Neuron (in vitro differentiated cells): ENCODE results near the gene TAB2.
A peak's percentile ranks its signal among the peaks of the same experiment; 100 is the strongest.

Experiments used
- H2AFZ ChIP-seq: one replicate; pipeline ENCODE4 v1.6.1; 2013; ENCODE audit warnings: low read depth, mild to moderate bottlenecking, inconsistent platforms, low read length, moderate library complexity
- H3K27me3 ChIP-seq: one replicate; pipeline ENCODE4 v1.6.1; 2013; ENCODE audit warnings: low read length; ENCODE audit not compliant: insufficient read depth
- H3K36me3 ChIP-seq: one replicate; pipeline ENCODE4 v1.6.1; 2013; ENCODE audit warnings: low read length; ENCODE audit not compliant: insufficient read depth
- H3K4me1 ChIP-seq: one replicate; pipeline ENCODE4 v1.6.1; 2013; ENCODE audit warnings: low read length; ENCODE audit not compliant: insufficient read depth
- H3K4me3 ChIP-seq: 2 replicates; pipeline ENCODE4 v1.5.1; 2013; ENCODE audit warnings: mild to moderate bottlenecking, low read length, moderate library complexity
- H3K9me3 ChIP-seq: one replicate; pipeline ENCODE4 v1.6.1; 2013; ENCODE audit warnings: low read length

TAB2 gene

DNA sequence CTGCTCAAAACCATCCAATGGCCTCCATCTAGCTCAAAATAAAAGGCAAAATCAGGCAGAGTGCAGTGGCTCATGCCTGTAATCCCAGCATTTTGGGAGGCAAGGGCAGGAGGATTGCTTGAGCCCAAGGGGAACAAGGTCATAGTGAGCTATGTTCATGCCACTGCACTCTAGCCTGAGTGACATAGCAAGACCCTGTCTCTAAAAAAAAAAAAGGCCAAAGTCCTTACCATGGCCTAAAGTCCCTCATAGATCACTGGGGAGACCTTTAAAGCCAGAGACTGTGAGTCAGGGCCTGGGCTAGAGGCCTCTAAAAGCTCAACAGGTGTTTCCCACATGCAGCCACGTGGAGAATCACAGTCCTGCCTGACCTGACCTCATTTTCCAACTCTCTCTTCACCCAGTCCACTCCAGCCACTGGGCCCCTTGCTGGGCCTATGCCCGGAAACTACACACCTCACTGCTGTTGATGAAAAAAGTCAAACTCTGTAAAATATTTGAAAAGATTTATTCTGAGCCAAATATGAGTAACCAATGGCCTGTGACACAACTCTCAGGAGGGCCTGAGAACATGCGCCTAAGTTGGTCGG, 28.2 kb upstream of the TAB2 start:
- H3K9me3 ChIP-seq, result no peaks in the 10 kb centered on the region
- no peaks in the 10 kb centered on the region for H3K36me3 ChIP-seq
- no peak overlapping the region for H3K4me3 ChIP-seq
- no peaks in the 10 kb centered on the region for H3K4me1 ChIP-seq
- H3K27me3 ChIP-seq, result no peaks in the 10 kb centered on the region
- no peak overlapping the region for H2AFZ ChIP-seq

GRCh38 chr6:149289966-149290365, 27.5 kb upstream of the TAB2 start:
- no peak overlapping the region for H3K4me3 ChIP-seq
- H3K36me3 ChIP-seq, result no peaks in the 10 kb centered on the region
- H3K4me1 ChIP-seq, result no peaks in the 10 kb centered on the region
- no peaks in the 10 kb centered on the region for H3K9me3 ChIP-seq
- no peaks in the 10 kb centered on the region for H3K27me3 ChIP-seq
- H2AFZ ChIP-seq, result no peak overlapping the region

DNA sequence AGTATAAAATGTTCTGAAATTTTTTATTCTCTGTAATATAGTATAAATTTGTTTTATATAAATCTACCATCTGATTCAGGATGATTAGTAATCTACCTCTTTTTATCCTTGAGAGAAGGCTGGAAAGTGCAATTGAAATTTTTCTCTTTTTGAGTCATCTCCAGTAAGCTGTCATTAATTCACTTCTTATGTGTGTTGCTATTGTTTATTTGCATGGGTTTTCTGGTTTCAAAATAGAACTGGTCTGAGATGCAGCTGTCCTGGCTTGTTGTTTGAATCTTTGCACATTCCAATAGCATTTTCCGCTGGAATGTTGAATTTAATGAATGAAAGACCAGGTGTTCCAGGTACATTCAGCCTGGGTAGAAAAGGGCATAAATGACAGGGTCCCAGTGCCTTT, 24.3 kb upstream of the TAB2 start:
- Histone ChIP-seq H3K36me3 (no peaks in the 10 kb centered on the region), H2AFZ (no peak overlapping the region), H3K4me3 (no peak overlapping the region), H3K27me3 (no peaks in the 10 kb centered on the region), H3K9me3 (no peaks in the 10 kb centered on the region), H3K4me1 (no peaks in the 10 kb centered on the region)

DNA sequence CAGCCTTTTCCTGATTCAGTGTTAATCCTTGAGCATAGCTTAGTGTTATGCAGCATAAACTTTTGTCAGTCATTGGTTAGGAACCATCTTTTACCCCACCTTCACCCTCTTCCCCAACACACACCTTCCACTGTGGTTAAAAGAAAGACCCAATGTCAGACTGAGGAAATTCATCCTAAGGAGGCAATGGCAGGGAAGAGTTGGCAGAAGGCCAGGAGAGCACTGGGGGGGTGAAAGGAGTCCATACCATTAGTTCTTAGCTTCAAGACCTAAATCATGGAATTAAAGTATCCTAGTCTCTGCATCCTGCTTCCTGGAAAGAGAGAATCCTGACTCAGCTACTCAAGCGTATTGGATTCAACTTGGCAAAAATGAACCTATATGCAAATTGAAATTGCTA, 16.9 kb upstream of the TAB2 start:
- no peak overlapping the region for H2AFZ ChIP-seq
- H3K9me3 ChIP-seq, result no peaks in the 10 kb centered on the region
- no peaks in the 10 kb centered on the region for H3K27me3 ChIP-seq
- no peaks in the 10 kb centered on the region for H3K36me3 ChIP-seq
- H3K4me1 ChIP-seq, result no peaks in the 10 kb centered on the region
- H3K4me3 ChIP-seq, result no peak overlapping the region

- H3K36me3 ChIP-seq, result no peaks in the 10 kb centered on the region
- no peak overlapping the region for H3K4me3 ChIP-seq
- H3K4me1 ChIP-seq, result peaks cover 6% of the 10 kb centered on the region
- no peaks in the 10 kb centered on the region for H3K9me3 ChIP-seq
- H2AFZ ChIP-seq, result no peak overlapping the region
- no peaks in the 10 kb centered on the region for H3K27me3 ChIP-seq
Observed at GRCh38 chr6:149302723-149303122, 14.8 kb upstream of the TAB2 start.

- Histone ChIP-seq H3K9me3 (no peaks in the 10 kb centered on the region), H3K4me1 (peaks cover 9% of the 10 kb centered on the region), H3K27me3 (no peaks in the 10 kb centered on the region), H2AFZ (no peak overlapping the region), H3K4me3 (no peak overlapping the region), H3K36me3 (no peaks in the 10 kb centered on the region)
Observed at GRCh38 chr6:149303468-149303867, 14.0 kb upstream of the TAB2 start.

GRCh38 chr6:149305372-149305771, 12.1 kb upstream of the TAB2 start:
- Histone ChIP-seq H3K4me3 (no peak overlapping the region), H3K9me3 (no peaks in the 10 kb centered on the region), H3K4me1 (peaks cover 9% of the 10 kb centered on the region), H3K36me3 (no peaks in the 10 kb centered on the region), H2AFZ (no peak overlapping the region), H3K27me3 (no peaks in the 10 kb centered on the region)

DNA sequence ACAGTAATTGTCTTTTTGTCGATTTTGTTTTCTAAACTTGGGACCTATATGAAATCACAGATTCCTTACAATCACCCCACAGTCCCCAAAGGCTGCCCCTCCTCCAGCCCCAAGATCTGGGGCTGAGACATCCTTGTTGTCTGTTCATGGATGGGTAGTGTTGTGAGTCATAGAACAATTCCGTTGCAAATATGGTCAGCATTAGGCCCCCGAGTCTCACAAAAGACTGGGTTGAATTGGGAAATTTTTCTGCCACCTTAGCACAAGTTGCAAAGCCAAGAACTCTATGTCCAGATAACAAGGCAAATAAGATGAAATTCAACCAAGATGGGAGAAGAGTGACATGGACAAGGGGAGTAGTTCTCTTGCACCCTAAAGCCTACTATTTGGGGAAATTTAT, 10.5 kb upstream of the TAB2 start:
- H3K4me1 ChIP-seq, result peaks cover 9% of the 10 kb centered on the region
- no peaks in the 10 kb centered on the region for H3K36me3 ChIP-seq
- H3K4me3 ChIP-seq, result no peak overlapping the region
- no peaks in the 10 kb centered on the region for H3K9me3 ChIP-seq
- no peak overlapping the region for H2AFZ ChIP-seq
- no peaks in the 10 kb centered on the region for H3K27me3 ChIP-seq

DNA sequence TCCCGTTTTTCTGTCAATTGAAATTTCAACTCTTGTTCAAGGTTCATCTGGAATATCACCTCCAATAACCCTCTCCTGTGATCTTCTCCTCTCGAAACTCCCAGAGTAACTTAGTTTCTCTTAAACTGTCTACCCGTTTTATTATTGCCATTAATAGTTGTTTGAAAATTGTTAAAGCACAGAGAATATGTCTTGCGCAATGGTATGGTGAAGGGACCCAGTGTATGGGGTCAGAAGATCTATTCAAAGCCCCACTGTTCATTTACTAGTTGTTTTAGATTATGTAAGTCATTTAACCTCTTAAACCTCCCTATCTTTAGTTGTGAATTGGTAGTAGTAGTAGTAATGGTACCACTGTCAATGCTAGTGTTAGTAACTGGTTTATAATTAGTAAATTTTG, 6.2 kb upstream of the TAB2 start:
- Histone ChIP-seq H3K4me3 (no peak overlapping the region), H2AFZ (no peak overlapping the region), H3K27me3 (no peaks in the 10 kb centered on the region), H3K36me3 (no peaks in the 10 kb centered on the region), H3K4me1 (peaks cover 19% of the 10 kb centered on the region), H3K9me3 (no peaks in the 10 kb centered on the region)

GRCh38 chr6:149311766-149312165, 5.7 kb upstream of the TAB2 start:
- H3K36me3 ChIP-seq, result no peaks in the 10 kb centered on the region
- H3K4me1 ChIP-seq, result peaks cover 19% of the 10 kb centered on the region
- no peak overlapping the region for H2AFZ ChIP-seq
- no peaks in the 10 kb centered on the region for H3K27me3 ChIP-seq
- no peaks in the 10 kb centered on the region for H3K9me3 ChIP-seq
- no peak overlapping the region for H3K4me3 ChIP-seq

DNA sequence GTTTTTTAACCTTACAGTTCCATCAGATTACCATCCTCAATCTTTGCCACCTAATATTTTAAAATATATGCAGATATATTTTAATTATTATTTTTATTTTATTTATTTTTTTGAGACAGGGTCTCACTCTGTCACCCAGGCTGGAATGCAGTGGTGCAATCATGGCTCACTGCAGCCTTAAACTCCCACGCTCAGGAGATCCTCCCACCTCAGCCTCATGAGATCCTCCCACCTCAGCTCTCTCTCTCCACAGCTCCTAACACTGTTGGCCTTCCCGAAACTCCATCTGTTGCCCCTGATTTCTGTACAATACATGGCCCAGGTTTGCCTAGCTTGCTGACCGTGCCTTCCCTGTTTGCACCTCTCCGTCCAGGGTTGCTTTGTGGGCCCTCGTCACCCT, 4.4 kb upstream of the TAB2 start:
- H3K4me1 ChIP-seq, result peaks cover 12% of the 10 kb centered on the region
- H3K36me3 ChIP-seq, result no peaks in the 10 kb centered on the region
- no peaks in the 10 kb centered on the region for H3K9me3 ChIP-seq
- H3K27me3 ChIP-seq, result no peaks in the 10 kb centered on the region
- no peak overlapping the region for H2AFZ ChIP-seq
- H3K4me3 ChIP-seq, result no peak overlapping the region

GRCh38 chr6:149313861-149314260, 3.7 kb upstream of the TAB2 start:
- Histone ChIP-seq H2AFZ (no peak overlapping the region), H3K4me1 (peaks cover 10% of the 10 kb centered on the region), H3K9me3 (no peaks in the 10 kb centered on the region), H3K27me3 (no peaks in the 10 kb centered on the region), H3K36me3 (no peaks in the 10 kb centered on the region), H3K4me3 (no peak overlapping the region)

DNA sequence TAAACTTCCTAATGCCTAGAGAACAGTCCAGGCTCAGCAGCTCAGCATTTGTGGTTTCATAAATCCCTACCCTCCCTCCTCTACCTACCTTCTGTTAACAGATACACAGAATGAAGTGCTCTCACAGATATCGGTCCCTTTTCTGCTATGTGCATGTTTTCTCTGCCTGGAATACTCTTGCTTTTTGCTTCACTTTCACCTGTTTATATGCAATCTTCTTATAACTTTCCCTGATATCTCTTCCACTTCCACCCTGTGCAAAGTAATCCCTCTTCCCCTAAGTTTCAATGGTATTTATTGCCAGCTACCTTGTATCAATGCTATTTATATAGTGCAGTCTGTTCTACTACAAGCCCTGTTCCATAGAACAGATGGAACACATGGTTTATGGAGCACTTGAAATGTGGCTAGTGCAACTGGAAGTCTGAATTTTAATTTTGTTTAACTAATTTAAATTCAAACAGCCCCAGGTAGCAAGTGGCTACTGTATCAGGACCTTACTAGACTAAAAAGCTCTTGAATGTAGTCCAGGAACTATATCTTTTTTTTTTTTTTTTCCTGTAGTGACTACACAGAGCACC, 3.1 kb upstream of the TAB2 start:
- peaks cover 16% of the 10 kb centered on the region for H3K4me1 ChIP-seq

GRCh38 chr6:149316108-149316727, 1.3 kb upstream of the TAB2 start:
- Histone ChIP-seq H3K27me3 (no peaks in the 10 kb centered on the region), H3K4me3 (peak overlapping the region; percentile 98), H2AFZ (peak overlapping the region; percentile 83), H3K4me1 (peaks cover 31% of the 10 kb centered on the region), H3K9me3 (no peaks in the 10 kb centered on the region), H3K36me3 (no peaks in the 10 kb centered on the region)

More for the DNA sequence above, 3.1 kb upstream of the TAB2 start:
- Histone ChIP-seq H3K36me3 (no peaks in the 10 kb centered on the region), H3K9me3 (no peaks in the 10 kb centered on the region), H3K4me3 (no peak overlapping the region), H2AFZ (no peak overlapping the region), H3K27me3 (no peaks in the 10 kb centered on the region)
